Astrocyte (in vitro differentiated cells and primary cell): ENCODE measurements around the gene CDC42EP4. TPM values are rescaled to one million over a fixed set of nuclear protein-coding genes. Genes with fewer than 3 reads are reported as not detected.

Source experiments
- DNase-seq: peaks from one replicate; pipeline ENCODE4 v3.0.0-alpha.2; 2010; ENCODE audit warnings: low read depth
- FAIRE-seq: peaks from 2 replicates; lab custom pipeline; 2011; peaks lifted over from hg19 to GRCh38; lab: Jason Lieb, UNC
- H2AFZ ChIP-seq: 2 replicates; pipeline ENCODE4 v1.6.0; 2012; ENCODE audit warnings: low read depth, low read length, inconsistent platforms
- H3K27ac ChIP-seq: 2 replicates; pipeline ENCODE4 v1.5.1; 2011; ENCODE audit warnings: low read depth, low read length, inconsistent platforms
- H3K27me3 ChIP-seq: 2 replicates; pipeline ENCODE4 v1.6.0; 2011; ENCODE audit warnings: low read length, inconsistent platforms; ENCODE audit not compliant: insufficient read depth
- H3K36me3 ChIP-seq: 2 replicates; pipeline ENCODE4 v1.5.1; 2011; ENCODE audit warnings: low read length, inconsistent platforms; ENCODE audit not compliant: insufficient read depth
- H3K4me1 ChIP-seq: 2 replicates; pipeline ENCODE4 v1.5.1; 2011; ENCODE audit warnings: low read length, inconsistent platforms; ENCODE audit not compliant: insufficient read depth
- H3K4me2 ChIP-seq: 2 replicates; pipeline ENCODE4 v1.6.0; 2012; ENCODE audit warnings: low read length, inconsistent platforms
- H3K4me3 ChIP-seq: 2 replicates; pipeline ENCODE4 v1.5.1; 2011; ENCODE audit warnings: low read depth, mild to moderate bottlenecking, low read length, inconsistent platforms; ENCODE audit not compliant: insufficient read depth
- H3K79me2 ChIP-seq: 2 replicates; pipeline ENCODE4 v1.6.0; 2012; ENCODE audit warnings: mild to moderate bottlenecking, low read length, inconsistent platforms; ENCODE audit not compliant: insufficient read depth
- H3K9ac ChIP-seq: 2 replicates; pipeline ENCODE4 v1.6.0; 2012; ENCODE audit warnings: mild to moderate bottlenecking, low read length, inconsistent platforms
- H3K9me3 ChIP-seq: 2 replicates; pipeline ENCODE4 v1.5.1; 2012; ENCODE audit warnings: low read depth, mild to moderate bottlenecking, low read length, inconsistent platforms; ENCODE audit not compliant: insufficient read depth
- H4K20me1 ChIP-seq: 2 replicates; pipeline ENCODE4 v1.6.0; 2012; ENCODE audit warnings: low read length, inconsistent platforms; ENCODE audit not compliant: insufficient read depth
- H3K27ac Mint-ChIP-seq: one replicate; pipeline ENCODE4 v1.8.0; 2021; ENCODE audit warnings: mild to moderate bottlenecking, mixed read lengths; ENCODE audit not compliant: unreplicated experiment
- H3K27me3 Mint-ChIP-seq: one replicate; pipeline ENCODE4 v1.8.0; 2021; ENCODE audit warnings: low read depth, mixed read lengths; ENCODE audit not compliant: unreplicated experiment
- H3K36me3 Mint-ChIP-seq: one replicate; pipeline ENCODE4 v1.8.0; 2021; ENCODE audit warnings: low read depth, mixed read lengths; ENCODE audit not compliant: unreplicated experiment
- H3K4me1 Mint-ChIP-seq: one replicate; pipeline ENCODE4 v1.8.0; 2021; ENCODE audit warnings: low read depth, mixed read lengths; ENCODE audit not compliant: unreplicated experiment
- H3K4me3 Mint-ChIP-seq: one replicate; pipeline ENCODE4 v1.8.0; 2021; ENCODE audit warnings: mild to moderate bottlenecking, moderate library complexity, mixed read lengths; ENCODE audit not compliant: unreplicated experiment
- H3K9me3 Mint-ChIP-seq: one replicate; pipeline ENCODE4 v1.8.0; 2021; ENCODE audit warnings: mild to moderate bottlenecking, mixed read lengths; ENCODE audit not compliant: unreplicated experiment
- EZH2 ChIP-seq: IDR thresholded peaks from 2 replicates; pipeline ENCODE4 v1.6.1; 2012; ENCODE audit warnings: mild to moderate bottlenecking, low read length, inconsistent platforms; ENCODE audit not compliant: insufficient read depth
- total RNA-seq: library from RNA; stranded (reverse); gene quantifications from 2 replicates; pipeline ENCODE4 v1.2.1, GENCODE V29; 2021
- TF ChIP-seq, protein P1 (sequence below): IDR thresholded peaks from 2 replicates; pipeline ENCODE4 v1.5.1; 2011; ENCODE audit warnings: low read depth, mild to moderate bottlenecking, inconsistent platforms, low read length, moderate library complexity; ENCODE audit not compliant: insufficient read depth

CDC42EP4 gene
- total RNA-seq, 1 donor from 2014 or later = 15.8 TPM

DNA sequence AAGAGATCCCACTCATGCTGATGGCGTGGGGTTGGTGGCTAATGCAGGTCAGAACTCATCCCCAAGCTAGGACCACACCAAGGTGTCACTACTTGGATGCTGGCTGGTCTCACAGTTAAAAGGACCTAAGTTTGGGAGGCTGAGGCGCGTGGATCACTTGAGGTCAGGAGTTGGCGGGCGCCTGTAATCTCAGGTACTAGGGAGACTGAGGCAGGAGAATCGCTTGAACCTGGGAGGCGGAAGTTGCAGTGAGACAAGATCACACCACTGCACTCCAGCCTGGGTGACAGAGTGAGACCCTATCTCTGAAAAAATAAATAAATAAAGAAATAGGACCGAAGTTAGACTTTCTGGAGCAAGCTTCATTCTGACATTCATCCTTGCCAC, 6.6 kb upstream of the CDC42EP4 start:
- H3K9ac ChIP-seq = no peak overlapping the region
- H3K79me2 ChIP-seq = no peaks in the 10 kb centered on the region
- FAIRE-seq (no peak), DNase-seq (no peak)
- no peak for TF ChIP-seq EZH2
- TF ChIP-seq, protein P1, sequence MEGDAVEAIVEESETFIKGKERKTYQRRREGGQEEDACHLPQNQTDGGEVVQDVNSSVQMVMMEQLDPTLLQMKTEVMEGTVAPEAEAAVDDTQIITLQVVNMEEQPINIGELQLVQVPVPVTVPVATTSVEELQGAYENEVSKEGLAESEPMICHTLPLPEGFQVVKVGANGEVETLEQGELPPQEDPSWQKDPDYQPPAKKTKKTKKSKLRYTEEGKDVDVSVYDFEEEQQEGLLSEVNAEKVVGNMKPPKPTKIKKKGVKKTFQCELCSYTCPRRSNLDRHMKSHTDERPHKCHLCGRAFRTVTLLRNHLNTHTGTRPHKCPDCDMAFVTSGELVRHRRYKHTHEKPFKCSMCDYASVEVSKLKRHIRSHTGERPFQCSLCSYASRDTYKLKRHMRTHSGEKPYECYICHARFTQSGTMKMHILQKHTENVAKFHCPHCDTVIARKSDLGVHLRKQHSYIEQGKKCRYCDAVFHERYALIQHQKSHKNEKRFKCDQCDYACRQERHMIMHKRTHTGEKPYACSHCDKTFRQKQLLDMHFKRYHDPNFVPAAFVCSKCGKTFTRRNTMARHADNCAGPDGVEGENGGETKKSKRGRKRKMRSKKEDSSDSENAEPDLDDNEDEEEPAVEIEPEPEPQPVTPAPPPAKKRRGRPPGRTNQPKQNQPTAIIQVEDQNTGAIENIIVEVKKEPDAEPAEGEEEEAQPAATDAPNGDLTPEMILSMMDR = no peak
- H3K27me3 Mint-ChIP-seq = peaks cover 12% of the 10 kb centered on the region
- H3K9me3 Mint-ChIP-seq = peaks cover 2% of the 10 kb centered on the region
- H3K27ac Mint-ChIP-seq = no peak overlapping the region
- H2AFZ ChIP-seq = no peak overlapping the region
- H3K36me3 Mint-ChIP-seq = peaks cover 2% of the 10 kb centered on the region
- H3K4me2 ChIP-seq = no peak overlapping the region
- no peaks in the 10 kb centered on the region for H3K27me3 ChIP-seq
- no peak overlapping the region for H3K4me3 ChIP-seq
- no peak overlapping the region for H3K4me3 Mint-ChIP-seq
- H3K9me3 ChIP-seq = no peaks in the 10 kb centered on the region
- no peak overlapping the region for H3K27ac ChIP-seq
- peaks cover 2% of the 10 kb centered on the region for H3K4me1 ChIP-seq
- no peaks in the 10 kb centered on the region for H3K36me3 ChIP-seq
- H3K4me1 Mint-ChIP-seq = peaks cover 7% of the 10 kb centered on the region
- H4K20me1 ChIP-seq = no peaks in the 10 kb centered on the region

DNA sequence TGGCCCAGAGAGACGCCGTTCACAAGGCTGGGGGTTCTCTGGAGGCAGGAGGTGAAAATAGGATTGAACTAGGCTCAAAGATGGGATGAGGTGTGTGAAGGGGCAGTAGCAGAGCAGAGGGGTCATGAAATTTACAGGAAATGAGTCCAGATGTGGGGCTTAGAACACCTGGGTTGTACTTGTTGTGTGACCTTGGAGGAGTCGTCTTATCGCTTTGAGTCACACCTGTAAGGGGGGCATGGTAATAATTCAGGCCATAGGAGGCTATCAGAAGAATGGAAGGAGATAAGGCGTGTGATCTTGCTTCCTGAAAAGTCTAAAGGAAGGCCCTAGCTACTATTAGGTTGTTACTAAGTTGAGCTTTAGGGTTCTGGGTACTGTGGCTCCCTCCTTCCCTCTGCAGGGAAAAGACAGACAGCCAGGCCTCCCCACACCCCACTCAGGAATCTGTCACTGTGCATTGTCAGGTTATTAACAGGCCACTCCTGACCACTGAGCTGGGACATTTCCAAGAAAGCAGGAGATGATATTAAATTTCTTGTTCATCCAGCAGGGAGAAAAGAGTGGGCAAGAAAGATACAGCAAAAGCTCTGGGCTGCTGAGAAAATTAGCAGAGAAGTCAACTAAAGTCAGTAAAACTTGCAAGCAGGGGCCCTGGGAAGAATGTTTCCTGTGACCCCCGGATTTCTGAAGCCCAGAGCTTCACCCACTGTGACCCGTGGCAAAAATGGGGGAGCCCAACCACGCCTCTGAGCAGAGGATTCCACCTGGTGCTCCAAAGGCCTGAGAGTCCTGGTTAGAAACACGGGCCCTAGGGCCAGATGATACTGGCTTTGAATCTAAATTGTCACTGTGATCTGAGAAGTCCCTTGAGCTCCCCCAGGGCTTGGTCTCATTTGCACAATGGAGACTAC, 6.0 kb upstream of the CDC42EP4 start:
- FAIRE-seq (no peak), DNase-seq (no peak)
- Mint-ChIP-seq H3K9me3 (peaks cover 2% of the 10 kb centered on the region), H3K36me3 (peaks cover 2% of the 10 kb centered on the region), H3K27ac (no peak overlapping the region), H3K27me3 (peaks cover 13% of the 10 kb centered on the region), H3K4me3 (no peak overlapping the region), H3K4me1 (peaks cover 6% of the 10 kb centered on the region)
- Histone ChIP-seq H3K79me2 (no peaks in the 10 kb centered on the region), H4K20me1 (no peaks in the 10 kb centered on the region), H3K4me2 (no peak overlapping the region), H3K9ac (no peak overlapping the region), H3K27ac (no peak overlapping the region), H3K4me1 (no peaks in the 10 kb centered on the region), H2AFZ (no peak overlapping the region), H3K9me3 (no peaks in the 10 kb centered on the region), H3K27me3 (no peaks in the 10 kb centered on the region), H3K36me3 (no peaks in the 10 kb centered on the region), H3K4me3 (no peak overlapping the region)
- TF ChIP-seq, protein P1 = no peak
- TF ChIP-seq EZH2 = no peak
